Fibroblast of skin of back (primary cell): ENCODE results near the gene LACC1. TPM values are rescaled to one million over a fixed set of nuclear protein-coding genes. Genes with fewer than 3 reads are reported as not detected.

Source experiments
- DNase-seq: peaks from one replicate; pipeline ENCODE4 v3.0.0-alpha.2; 2013
- polyA plus RNA-seq, 2 experiments: library from polyadenylated mRNA; unstranded; fragments of 120-200 nt; gene quantifications; one replicate each; pipeline ENCODE4 v1.2.1, GENCODE V29; 2013; ENCODE audit not compliant: insufficient read length in 2 of 2

Gene LACC1
- polyA plus RNA-seq (2013, experiment 1 of 2; ENCODE audit: insufficient read length): 4.7 TPM
- 6.0 TPM for polyA plus RNA-seq (2013, experiment 2 of 2; ENCODE audit: insufficient read length)

GRCh38 chr13:43879755-43880181 lies at the start of gene LACC1:
Gene LACC1 (plus strand): TSS chr13:43879904. CDS start chr13:43880986, 1,082 bp downstream.
- DNase-seq: no peak

GRCh38 chr13:43830497-43830881 lies 49.2 kb upstream of the LACC1 start:
- peak; percentile 56 for DNase-seq

- DNase-seq: peak; percentile 37
Observed at GRCh38 chr13:43831088-43831487, 48.6 kb upstream of the LACC1 start.

- no peak for DNase-seq
Observed at GRCh38 chr13:43835701-43836100, 44.0 kb upstream of the LACC1 start.

GRCh38 chr13:43838909-43839308 lies 40.8 kb upstream of the LACC1 start:
- peak; percentile 65 for DNase-seq

- no peak for DNase-seq
Observed at GRCh38 chr13:43846496-43847158, 33.1 kb upstream of the LACC1 start.

- DNase-seq: peak; percentile 48
Observed at GRCh38 chr13:43848001-43848649, 31.6 kb upstream of the LACC1 start.

GRCh38 chr13:43850873-43851272 lies 28.8 kb upstream of the LACC1 start:
- no peak for DNase-seq

GRCh38 chr13:43852923-43853404 lies 26.7 kb upstream of the LACC1 start:
- no peak for DNase-seq

GRCh38 chr13:43861863-43862262 lies 17.8 kb upstream of the LACC1 start:
- DNase-seq: peak; percentile 60

- no peak for DNase-seq
Observed at GRCh38 chr13:43864921-43865320, 14.8 kb upstream of the LACC1 start.

GRCh38 chr13:43865892-43866291 lies 13.8 kb upstream of the LACC1 start:
- peak; percentile 85 for DNase-seq

GRCh38 chr13:43872181-43872580 lies 7.5 kb upstream of the LACC1 start:
- DNase-seq: no peak

GRCh38 chr13:43874504-43875092 lies 5.1 kb upstream of the LACC1 start:
- peak; percentile 38 for DNase-seq

- DNase-seq: no peak
Observed at GRCh38 chr13:43876366-43876765, 3.3 kb upstream of the LACC1 start.

- no peak for DNase-seq
Observed at GRCh38 chr13:43877326-43877725, 2.4 kb upstream of the LACC1 start.

GRCh38 chr13:43877766-43878165 lies 1.9 kb upstream of the LACC1 start:
- DNase-seq: no peak

- peak; percentile 84 for DNase-seq
Observed at GRCh38 chr13:43878892-43879754, 581 bp upstream of the LACC1 start, which contains the start of gene CCDC122. Gene CCDC122 (minus strand): TSS chr13:43879740. CDS start chr13:43869376, 10,364 bp downstream.

GRCh38 chr13:43880214-43880855 lies 631 bp downstream of the LACC1 start:
- DNase-seq: no peak

GRCh38 chr13:43880926-43881325 lies 1.2 kb downstream of the LACC1 start:
- no peak for DNase-seq

- no peak for DNase-seq
Observed at GRCh38 chr13:43881580-43881979, 1.9 kb downstream of the LACC1 start.

GRCh38 chr13:43883631-43884030 lies 3.9 kb downstream of the LACC1 start:
- DNase-seq: peak; percentile 74
